ENCODE data around the gene PPP1R27.

Gene PPP1R27

GRCh38 chr17:81834831-81835267, at the start of gene PPP1R27:
TSS of gene PPP1R27 (minus strand) at chr17:81835050. CDS start at chr17:81834953, 97 bp downstream.
- no peak for DNase-seq (ENCODE audit: low read depth in 2 of 2)

- DNase-seq (ENCODE audit: low read depth in 2 of 2): no peak
These were observed 49.7 kb upstream of the PPP1R27 start for GRCh38 chr17:81884520-81884919.

GRCh38 chr17:81879121-81879520, 44.3 kb upstream of the PPP1R27 start:
- no peak for DNase-seq (ENCODE audit: low read depth in 2 of 2)

GRCh38 chr17:81878294-81878693, 43.4 kb upstream of the PPP1R27 start:
- no peak for DNase-seq (ENCODE audit: low read depth in 2 of 2)

DNA sequence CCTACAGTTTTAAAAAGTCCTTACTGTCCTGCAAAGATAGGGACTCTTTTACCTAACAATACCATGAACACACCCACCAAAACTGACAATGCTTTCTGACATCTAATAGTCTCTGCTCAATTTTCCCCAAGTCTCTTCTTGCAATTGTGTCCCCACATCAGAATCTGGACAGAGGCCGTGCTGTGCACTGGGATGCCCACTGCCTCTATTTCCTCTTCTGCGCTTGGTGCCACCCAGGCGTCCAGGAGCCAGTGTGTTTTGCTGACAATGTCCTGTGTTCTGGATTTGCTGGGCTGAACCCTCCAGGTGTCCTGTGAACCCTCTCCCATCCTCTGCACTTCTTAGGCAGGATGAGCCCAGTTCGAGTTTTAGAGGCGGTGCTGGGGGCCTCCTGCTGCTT, 42.7 kb upstream of the PPP1R27 start:
- DNase-seq (ENCODE audit: low read depth in 2 of 2): no peak

- peak; percentile 92 to 95 for DNase-seq (ENCODE audit: low read depth in 2 of 2)
These were observed 36.8 kb upstream of the PPP1R27 start for GRCh38 chr17:81871387-81872230.

GRCh38 chr17:81870981-81871386, 36.1 kb upstream of the PPP1R27 start, which contains the start of gene ARHGDIA:
TSS of gene ARHGDIA (minus strand) at chr17:81871337. CDS start at chr17:81869930, 1,407 bp downstream.
- DNase-seq (ENCODE audit: low read depth in 2 of 2): no peak

- DNase-seq (ENCODE audit: low read depth in 2 of 2): no peak
These were observed 35.5 kb upstream of the PPP1R27 start for GRCh38 chr17:81870131-81870980.

- no peak for DNase-seq (ENCODE audit: low read depth in 2 of 2)
These were observed 34.6 kb upstream of the PPP1R27 start for GRCh38 chr17:81869221-81870130.

GRCh38 chr17:81868674-81869220, 33.9 kb upstream of the PPP1R27 start:
- no peak for DNase-seq (ENCODE audit: low read depth in 2 of 2)

- no peak for DNase-seq (ENCODE audit: low read depth in 2 of 2)
These were observed 33.3 kb upstream of the PPP1R27 start for GRCh38 chr17:81867991-81868673.

- DNase-seq (ENCODE audit: low read depth in 2 of 2): no peak
These were observed 32.5 kb upstream of the PPP1R27 start for GRCh38 chr17:81867170-81867990.

GRCh38 chr17:81866440-81867169, 31.8 kb upstream of the PPP1R27 start:
- DNase-seq (ENCODE audit: low read depth in 2 of 2): no peak

DNA sequence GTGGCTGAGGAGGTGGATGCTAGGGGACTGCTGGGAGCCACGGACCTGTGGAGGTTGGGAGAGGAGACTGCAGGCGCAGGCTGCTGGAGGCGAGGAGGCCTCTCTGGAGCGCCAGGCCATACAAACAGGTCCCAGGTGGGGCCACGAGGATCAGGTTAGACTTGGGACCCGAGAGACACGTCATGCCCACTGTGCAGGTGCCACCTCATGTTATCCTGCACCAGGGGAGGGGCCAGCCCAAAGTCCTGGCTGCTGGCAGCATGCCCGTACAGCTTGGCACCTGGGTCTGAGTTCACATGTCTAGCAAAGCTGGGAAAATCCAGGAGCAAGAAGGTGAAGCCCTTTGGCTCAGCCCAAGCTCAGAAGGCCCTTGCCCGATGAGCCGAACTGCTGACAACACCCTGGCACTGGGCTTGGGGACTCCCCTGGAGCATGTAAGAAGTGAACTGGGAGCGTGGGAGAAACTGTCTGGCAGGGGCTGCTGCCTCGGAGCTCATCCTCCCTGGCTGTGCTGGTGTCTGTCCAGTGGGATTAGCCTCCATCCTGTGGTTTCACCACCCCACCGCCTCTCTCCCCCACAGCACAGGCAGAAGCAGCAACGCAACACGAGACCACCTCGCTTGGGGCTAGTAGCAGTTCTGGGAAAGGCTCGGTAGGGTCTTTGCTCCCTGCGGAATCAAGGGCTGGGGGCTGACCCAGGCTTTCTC, 31.0 kb upstream of the PPP1R27 start:
- no peak for DNase-seq (ENCODE audit: low read depth in 2 of 2)

- no peak for DNase-seq (ENCODE audit: low read depth in 2 of 2)
These were observed 30.5 kb upstream of the PPP1R27 start for GRCh38 chr17:81865358-81865732.

DNA sequence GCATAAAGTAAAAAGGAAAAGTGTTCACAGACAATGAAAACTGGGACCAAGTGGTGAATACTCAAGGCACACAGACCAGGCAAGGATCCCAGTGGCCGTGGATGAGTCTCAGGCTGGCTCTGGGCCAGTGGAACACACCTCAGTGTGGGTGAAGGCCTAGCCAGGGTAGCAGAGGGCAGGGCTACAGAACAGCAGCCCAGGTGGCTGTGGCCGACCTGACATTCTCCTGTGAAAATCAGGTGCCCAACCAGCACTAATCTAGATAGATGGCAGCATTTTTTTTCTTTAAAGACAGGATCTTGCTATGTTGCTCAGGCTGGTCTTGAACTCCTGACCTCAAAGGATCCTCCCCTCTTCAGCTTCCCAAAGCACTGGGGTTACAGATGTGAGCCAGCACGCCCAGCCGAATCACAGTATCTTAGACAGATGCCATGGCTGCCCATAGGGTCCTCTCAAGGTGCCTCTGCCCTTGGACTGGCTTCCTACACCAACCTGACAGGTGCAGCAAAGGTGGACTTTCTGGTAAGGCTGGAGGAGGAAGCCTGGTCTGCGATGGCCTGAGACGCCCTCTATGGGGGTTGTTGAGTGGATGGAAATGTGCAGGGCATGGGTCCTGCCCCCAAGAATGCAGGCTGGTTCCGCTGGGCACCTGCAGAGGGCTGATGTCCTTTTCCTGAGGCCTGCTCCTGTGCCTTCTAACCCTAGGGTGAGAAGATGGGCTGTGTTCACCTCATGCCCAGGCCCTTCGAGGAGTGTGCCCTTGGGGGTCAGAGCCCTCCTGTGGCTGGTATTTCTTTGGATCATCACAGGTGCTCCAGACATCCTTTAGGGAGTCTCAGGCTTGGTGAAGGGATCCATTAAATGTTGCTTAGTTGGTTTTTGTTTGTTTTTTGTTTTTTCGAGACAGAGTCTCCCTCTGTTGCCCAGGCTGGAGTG, 29.3 kb upstream of the PPP1R27 start:
- DNase-seq (ENCODE audit: low read depth in 2 of 2): no peak

DNA sequence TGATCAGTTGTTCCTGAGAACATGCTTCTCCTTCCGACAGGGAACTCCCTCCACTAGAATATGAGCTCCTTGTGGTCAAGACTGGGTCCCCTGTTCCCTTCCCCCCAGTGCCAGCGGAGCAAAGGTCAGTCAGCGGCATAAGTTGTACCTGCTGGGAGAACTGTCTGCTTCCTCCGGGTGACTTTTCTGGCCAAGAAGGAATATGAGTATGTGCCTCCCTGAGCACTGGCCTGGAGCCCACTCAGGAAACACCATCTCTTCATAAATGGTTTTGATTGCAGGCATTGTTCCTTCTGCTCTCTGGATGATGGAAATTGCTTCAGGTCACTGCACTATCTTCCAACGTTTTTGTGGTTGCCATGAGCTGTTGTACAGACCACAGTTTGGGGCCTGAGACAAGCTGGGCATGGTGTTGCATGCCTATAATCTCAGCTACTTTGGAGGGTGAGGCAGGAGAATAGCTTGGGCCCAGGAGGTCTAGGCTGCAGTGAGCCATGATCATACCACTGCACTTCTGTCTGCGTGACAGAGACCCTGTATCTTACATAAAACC, 28.3 kb upstream of the PPP1R27 start:
- DNase-seq (ENCODE audit: low read depth in 2 of 2): no peak
